ENCODE results near the gene STEAP3.
"Not testable (repeated sequence)": the region's sequence is repeated elsewhere in the genome, so short reads cannot be mapped to it uniquely, and the experiment has no call there.

Gene STEAP3

GRCh38 chr2:119264781-119265692, 41.4 kb downstream of the STEAP3 start:
- peak; percentile 15 for DNase-seq

DNA sequence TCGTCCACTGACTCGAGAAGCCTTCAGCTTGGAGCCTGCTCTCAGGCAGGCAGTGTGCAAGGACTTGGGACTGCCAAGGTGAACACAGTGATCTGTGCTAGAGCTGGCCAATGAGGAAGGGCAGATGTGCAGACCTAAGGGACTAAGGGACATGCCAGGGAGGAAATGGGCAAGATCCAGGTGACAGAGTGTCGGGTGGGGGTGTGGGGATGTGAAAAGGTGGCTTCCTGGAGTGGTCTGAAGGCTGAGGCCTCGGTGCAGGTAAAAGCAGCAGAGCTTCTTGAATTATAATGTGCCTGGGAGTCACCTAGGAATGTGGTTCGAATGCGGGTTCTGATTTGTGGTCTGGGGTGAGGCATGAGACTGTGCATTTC, 42.0 kb downstream of the STEAP3 start:
- no peak for DNase-seq

DNA sequence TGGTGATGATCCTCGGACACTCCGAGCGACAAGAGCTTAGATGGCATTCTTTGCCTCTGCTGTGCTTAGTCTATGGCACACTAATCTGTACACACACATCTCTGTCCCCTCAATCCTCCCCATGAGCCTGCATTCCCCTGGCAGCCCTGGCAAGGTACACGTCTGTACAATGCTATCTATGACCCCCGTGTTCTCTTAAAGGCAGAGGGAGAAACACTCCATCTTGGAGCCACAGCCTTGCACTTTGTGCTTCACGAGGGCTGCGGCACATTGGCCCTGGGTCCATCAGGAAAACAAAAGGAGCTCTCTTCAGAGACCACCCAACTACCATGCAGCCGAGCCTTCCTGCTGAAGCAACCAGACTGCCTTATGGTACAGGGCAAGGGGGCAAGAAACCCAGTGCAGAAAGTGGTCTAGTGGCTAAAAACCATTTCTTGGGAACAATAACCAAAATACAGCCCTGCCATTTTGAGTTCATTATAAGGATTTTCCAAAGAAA, 42.5 kb downstream of the STEAP3 start:
- DNase-seq, result no peak

GRCh38 chr2:119267604-119268003, 44.0 kb downstream of the STEAP3 start:
- no peak for DNase-seq

GRCh38 chr2:119276864-119277263, 53.2 kb downstream of the STEAP3 start:
- DNase-seq, result no peak

DNA sequence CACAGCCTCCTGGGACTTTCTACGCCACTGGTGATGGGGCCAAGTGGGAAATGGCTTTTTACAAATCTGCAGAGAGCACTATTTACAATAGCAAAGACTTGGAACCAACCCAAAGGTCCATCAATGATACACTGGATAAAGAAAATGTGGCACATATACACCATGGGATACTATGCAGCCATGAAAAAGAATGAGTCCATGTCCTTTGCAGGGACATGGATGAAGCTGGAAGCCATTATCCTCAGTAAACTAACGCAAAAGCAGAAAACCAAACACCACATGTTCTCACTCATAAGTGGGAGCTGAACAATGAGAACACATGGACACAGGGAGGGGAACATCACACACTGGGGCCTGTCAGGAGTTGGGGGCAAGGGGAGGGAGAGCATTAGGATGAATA, 54.8 kb downstream of the STEAP3 start:
- DNase-seq, result not testable (repeated sequence)

DNA sequence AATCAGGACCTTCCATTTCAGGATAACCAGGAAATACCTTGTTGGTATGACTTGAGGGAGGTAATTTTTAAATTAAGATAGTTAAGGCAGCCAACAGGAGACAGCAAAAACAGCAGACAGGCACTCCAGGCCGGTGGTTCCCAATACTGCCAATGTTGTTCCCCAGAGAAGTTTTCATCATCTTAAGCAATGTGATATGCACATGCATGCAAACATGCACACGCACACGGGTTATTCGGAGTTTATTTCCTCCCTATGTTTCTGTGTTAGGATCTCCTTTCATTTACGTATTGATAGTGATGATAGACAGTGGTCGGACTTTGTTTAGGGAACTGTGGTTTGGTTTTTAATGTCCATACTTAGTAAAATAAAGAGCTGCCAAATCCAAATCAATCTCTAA, 55.3 kb downstream of the STEAP3 start:
- DNase-seq, result no peak

DNA sequence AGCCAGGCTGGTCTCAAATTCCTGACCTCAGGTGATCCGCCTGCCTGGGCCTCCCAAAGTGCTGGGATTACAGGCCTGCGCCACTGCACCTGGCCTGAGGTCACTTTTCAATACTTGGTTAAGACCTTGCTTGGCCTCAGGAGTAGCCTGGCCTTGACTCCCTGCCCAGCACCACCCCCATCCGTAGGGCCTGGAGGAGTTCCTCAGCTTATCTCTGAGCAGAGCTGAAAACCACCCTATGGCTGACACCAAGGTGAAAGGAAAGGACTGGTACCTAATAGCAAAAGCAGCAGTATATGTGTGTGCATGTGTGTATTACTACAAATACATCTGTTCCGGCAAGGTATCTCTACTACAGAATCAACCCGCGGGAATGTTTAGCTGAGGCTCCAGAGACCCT, 56.0 kb downstream of the STEAP3 start:
- no peak for DNase-seq

- DNase-seq, result no peak
Measured at GRCh38 chr2:119280680-119281079, 57.0 kb downstream of the STEAP3 start.

DNA sequence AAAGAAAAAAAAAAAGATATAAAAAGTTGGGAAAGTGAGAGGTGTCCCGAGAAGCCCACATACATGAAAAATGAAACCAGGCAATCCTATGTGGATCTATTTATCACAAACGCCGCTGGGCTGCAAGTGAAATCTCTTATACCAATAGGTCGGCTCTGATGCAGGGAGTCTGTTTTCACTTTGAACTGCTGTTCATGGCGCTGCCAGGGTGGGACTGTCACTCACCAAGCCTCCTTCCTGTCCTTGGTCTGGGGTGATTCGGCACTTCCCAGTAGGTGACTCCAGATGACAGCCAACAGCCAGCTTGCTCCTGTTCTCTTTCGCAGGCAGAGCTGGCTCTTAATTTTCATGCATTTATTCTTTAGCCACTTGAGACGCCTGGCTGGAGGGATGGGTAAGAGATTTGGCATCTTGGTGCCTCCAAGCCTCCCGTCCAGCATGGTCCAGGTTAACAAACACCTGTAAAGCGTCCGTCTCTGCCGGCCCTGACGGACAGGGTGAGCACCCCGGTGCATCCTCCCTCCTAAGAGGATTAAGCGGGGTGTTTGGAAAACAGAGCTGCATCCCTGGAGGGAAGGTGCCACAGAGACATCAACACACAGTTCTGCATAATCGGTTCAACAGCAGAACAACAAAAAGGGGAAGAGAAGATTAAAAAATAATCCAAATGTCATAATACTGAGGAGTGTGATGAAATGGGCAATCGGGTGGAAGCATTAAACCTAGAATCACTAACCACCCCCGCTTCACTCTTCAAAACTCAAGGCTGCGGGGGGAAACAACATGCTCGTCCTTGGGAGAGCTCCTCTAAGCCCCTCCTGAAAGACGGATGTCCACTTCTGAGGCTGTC, 58.7 kb downstream of the STEAP3 start:
- DNase-seq, result no peak

- no peak for DNase-seq
Measured at GRCh38 chr2:119282996-119283511, 59.4 kb downstream of the STEAP3 start.

DNA sequence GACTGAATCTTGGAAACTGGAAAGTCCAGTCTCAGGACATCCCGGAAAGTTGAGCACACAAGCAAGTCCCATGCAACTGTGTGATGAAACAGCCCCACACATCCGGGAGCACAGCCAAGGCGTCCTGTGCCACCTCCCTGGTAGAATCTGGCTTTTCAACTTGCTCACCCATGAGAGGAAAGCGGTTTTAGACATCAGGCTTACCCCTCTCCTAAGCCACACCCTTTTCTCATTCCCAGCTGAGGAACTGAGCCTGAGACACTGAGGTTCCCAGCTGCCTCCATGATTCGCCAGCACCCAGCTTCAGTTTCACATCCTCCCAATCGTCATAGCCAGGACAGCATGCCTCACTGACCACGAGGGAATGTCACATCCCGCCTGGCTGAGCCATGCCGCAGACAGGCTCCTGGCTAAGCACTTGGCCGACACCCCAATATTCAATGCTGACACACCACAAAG, 60.3 kb downstream of the STEAP3 start:
- no peak for DNase-seq

DNA sequence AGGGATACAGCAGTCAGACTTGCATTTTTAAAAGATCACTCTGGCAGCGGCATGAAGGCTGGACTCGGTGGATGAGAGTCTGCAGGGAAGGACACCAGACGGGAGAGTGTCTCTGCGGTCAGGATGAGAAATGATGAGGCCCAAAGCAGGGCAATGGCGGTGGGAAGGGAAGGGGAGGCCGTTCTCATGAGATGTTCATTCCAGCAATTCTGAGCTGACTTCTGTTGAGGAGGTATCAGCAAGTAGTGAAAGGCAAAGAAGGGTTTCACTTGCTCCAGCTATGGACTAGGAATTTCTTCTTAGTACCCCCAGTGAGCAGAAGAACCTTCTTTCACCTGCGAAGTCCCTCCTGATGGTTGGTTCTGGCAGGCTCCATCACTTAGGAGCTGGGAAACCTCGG, 63.0 kb downstream of the STEAP3 start:
- no peak for DNase-seq

DNA sequence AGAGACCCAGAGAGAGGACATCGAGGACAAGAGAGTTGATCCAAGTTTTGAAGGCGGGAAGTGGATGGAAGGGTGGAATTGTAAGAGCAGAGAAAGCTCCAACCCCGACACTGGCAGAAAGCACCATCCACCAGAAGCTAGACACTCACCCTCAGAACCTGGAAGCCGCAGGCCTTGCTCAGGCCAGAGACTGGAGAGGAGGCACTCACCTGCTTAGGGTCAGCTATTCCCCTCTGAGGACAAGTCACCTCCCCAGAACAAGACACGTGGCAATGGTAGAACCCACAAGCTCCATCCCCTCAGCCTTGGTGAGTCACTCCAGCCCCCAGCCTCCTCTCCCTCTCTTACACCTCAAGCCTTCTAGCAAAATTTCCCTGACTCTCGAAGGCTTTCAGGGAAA, 64.9 kb downstream of the STEAP3 start:
- DNase-seq, result no peak

GRCh38 chr2:119289093-119289492, 65.5 kb downstream of the STEAP3 start:
- DNase-seq, result no peak

DNA sequence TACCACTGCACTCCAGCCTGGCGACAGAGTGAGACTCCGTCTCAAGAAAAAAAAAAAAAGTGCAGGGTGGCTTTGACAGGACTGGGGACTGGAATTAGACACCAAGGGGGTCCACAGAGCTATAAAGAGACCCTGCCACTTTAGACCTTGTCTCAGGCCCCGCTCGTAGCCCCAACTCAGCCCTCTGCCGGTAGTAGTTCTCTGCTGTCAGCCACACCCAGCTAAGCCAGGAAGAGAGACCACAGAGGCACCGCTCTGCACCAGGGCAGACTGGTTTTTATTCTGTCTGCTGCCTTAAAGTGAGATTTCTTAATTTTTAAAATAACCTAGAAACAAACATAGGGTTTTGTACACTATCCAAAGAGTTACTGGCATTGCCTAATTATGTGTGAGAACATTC, 66.0 kb downstream of the STEAP3 start:
- DNase-seq, result no peak

GRCh38 chr2:119290859-119291587, 67.4 kb downstream of the STEAP3 start:
- DNase-seq, result no peak

- no peak for DNase-seq
Measured at GRCh38 chr2:119291588-119292167, 68.0 kb downstream of the STEAP3 start.

DNA sequence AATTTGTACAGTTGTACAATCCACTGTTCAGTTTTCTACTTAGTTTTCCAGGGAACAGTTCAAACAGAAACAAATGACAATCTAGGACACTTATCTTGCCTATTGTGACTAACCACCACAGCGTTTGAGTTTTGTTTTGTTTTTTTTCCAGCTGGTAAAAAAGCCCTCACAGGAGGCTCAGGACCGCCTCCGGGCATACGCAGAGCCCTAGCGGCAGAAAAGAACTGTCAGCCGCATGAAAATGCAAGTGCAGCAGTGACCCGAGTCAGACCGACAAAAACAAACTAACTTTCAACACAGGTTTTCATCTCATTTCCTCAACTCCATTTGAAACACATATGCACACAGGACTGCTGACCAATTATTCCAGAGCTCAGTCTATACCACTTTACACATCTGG, 68.6 kb downstream of the STEAP3 start:
- no peak for DNase-seq

- no peak for DNase-seq
Measured at GRCh38 chr2:119293254-119293653, 69.6 kb downstream of the STEAP3 start.

DNA sequence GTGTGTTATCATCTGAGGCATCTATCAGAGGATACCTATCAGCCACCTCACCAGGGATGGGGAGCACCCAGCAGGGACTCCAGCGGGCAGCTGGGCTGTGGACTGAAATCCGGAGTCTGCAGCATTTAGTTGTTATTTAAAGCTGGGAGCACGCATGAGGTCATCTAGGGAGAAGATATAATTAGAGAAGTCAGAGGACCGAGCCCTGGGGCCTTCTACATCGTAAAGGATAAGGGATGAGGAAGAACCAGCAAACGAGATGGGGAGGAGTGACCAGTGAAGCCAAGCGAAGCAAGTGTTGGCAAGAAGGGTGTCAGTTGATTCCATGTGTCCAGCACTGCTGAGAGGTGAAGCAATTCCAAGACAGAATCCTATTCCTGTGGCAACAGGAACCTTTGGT, 70.3 kb downstream of the STEAP3 start:
- no peak for DNase-seq

GRCh38 chr2:119294671-119295070, 71.0 kb downstream of the STEAP3 start:
- no peak for DNase-seq
